Measurements from ENCODE around the gene PEX19. TPM values are rescaled to one million over a fixed set of nuclear protein-coding genes. Genes with fewer than 3 reads are reported as not detected.

PEX19 gene
- total and polyA plus RNA-seq, 2 donors (not counting 1 experiment from before 2014, with no cell fraction given): 72.8 to 77.4 TPM

DNA sequence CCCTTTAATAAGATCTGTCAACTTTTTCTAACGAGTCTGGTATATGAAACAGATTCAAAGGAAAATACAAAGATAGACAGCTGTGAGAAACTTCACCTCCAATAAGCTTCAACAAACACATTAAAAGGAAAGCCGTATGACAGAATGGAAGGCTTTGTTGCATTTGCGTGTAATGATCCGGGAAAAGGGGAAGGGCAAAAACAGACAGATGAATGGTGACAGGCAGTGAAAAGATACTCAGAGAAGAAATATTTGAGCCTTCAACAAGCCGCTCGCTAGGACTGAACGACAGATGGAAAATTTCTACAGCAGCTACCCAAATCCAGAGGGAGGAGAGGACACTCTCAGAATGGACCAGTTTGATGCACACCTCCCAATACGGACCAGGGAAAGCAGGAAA is 43.3 kb upstream of the PEX19 start:
- H3K9me3 ChIP-seq (ENCODE audit: control insufficient read depth, insufficient read depth, low read depth, low read length): no peaks in the 10 kb centered on the region
- H4K20me1 ChIP-seq (ENCODE audit: control insufficient read depth, extremely low read depth, insufficient read depth, low read length): no peaks in the 10 kb centered on the region
- no peak for DNase-seq (ENCODE audit: low read depth in 2 of 2)
- no peak overlapping the region for H3K9ac ChIP-seq (ENCODE audit: insufficient read depth, low read length)
- H3K4me1 ChIP-seq (ENCODE audit: control insufficient read depth, extremely low read depth, insufficient read depth, low read length): no peaks in the 10 kb centered on the region
- no peak overlapping the region for H3K4me3 ChIP-seq (replicated peaks in 1 of 4; ENCODE audit: control extremely low read depth in 1 of 4, insufficient read depth in 1 of 4, low read depth in 3 of 4, low read length in 4 of 4)
- H3K4me2 ChIP-seq (ENCODE audit: extremely low read depth, insufficient read depth, low read length): no peak overlapping the region
- TF ChIP-seq, protein P1, sequence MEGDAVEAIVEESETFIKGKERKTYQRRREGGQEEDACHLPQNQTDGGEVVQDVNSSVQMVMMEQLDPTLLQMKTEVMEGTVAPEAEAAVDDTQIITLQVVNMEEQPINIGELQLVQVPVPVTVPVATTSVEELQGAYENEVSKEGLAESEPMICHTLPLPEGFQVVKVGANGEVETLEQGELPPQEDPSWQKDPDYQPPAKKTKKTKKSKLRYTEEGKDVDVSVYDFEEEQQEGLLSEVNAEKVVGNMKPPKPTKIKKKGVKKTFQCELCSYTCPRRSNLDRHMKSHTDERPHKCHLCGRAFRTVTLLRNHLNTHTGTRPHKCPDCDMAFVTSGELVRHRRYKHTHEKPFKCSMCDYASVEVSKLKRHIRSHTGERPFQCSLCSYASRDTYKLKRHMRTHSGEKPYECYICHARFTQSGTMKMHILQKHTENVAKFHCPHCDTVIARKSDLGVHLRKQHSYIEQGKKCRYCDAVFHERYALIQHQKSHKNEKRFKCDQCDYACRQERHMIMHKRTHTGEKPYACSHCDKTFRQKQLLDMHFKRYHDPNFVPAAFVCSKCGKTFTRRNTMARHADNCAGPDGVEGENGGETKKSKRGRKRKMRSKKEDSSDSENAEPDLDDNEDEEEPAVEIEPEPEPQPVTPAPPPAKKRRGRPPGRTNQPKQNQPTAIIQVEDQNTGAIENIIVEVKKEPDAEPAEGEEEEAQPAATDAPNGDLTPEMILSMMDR (conservative IDR thresholded peaks at IDR 0.05 in 1 of 2, IDR thresholded peaks at IDR 0.05 in 1 of 2; ENCODE audit: low read depth in 1 of 2, low read length in 2 of 2): no peak
- TF ChIP-seq EZH2 (IDR thresholded peaks at IDR 0.05; ENCODE audit: low read length, missing control alignments): no peak
- H3K36me3 ChIP-seq (ENCODE audit: control insufficient read depth, insufficient read depth, low read length): peaks cover 25% of the 10 kb centered on the region
- peaks cover 6% of the 10 kb centered on the region for H3K79me2 ChIP-seq (ENCODE audit: control insufficient read depth, insufficient read depth, low read length)
- H3K27ac ChIP-seq (ENCODE audit: insufficient read depth, low read length): no peak overlapping the region
- no peak overlapping the region for H2AFZ ChIP-seq (ENCODE audit: low read length)
- H3K27me3 ChIP-seq (ENCODE audit: control insufficient read depth, insufficient read depth, low read length): no peaks in the 10 kb centered on the region

DNA sequence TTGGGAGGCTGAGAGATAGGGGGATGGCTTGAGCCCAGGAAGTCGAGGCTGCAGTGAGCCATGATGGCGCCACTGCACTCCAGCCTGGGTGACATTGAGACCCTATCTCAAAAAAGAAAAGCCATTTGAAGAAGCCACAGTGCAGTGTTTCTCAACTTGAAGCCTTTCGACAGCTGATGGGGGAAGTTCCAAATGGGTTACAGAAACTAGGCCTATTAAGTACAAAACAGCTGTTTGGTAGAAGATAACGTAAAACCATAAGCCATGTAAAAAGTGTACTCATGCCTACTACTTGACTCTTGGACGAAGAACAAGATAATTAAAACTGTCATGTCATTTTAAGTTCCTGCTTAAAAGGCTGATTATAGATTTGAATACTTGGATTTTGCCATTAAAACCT is 41.5 kb upstream of the PEX19 start:
- no peak for DNase-seq (ENCODE audit: low read depth in 2 of 2)
- TF ChIP-seq EZH2 (IDR thresholded peaks at IDR 0.05; ENCODE audit: low read length, missing control alignments): no peak
- TF ChIP-seq, protein P1 (conservative IDR thresholded peaks at IDR 0.05 in 1 of 2, IDR thresholded peaks at IDR 0.05 in 1 of 2; ENCODE audit: low read depth in 1 of 2, low read length in 2 of 2): no peak
- Histone ChIP-seq H3K4me1 (ENCODE audit: control insufficient read depth, extremely low read depth, insufficient read depth, low read length) (no peaks in the 10 kb centered on the region), H3K4me3 (replicated peaks in 1 of 4; ENCODE audit: control extremely low read depth in 1 of 4, insufficient read depth in 1 of 4, low read depth in 3 of 4, low read length in 4 of 4) (no peak overlapping the region), H3K4me2 (ENCODE audit: extremely low read depth, insufficient read depth, low read length) (no peak overlapping the region), H4K20me1 (ENCODE audit: control insufficient read depth, extremely low read depth, insufficient read depth, low read length) (no peaks in the 10 kb centered on the region), H3K79me2 (ENCODE audit: control insufficient read depth, insufficient read depth, low read length) (peaks cover 17% of the 10 kb centered on the region), H3K36me3 (ENCODE audit: control insufficient read depth, insufficient read depth, low read length) (peaks cover 25% of the 10 kb centered on the region), H2AFZ (ENCODE audit: low read length) (no peak overlapping the region), H3K9me3 (ENCODE audit: control insufficient read depth, insufficient read depth, low read depth, low read length) (no peaks in the 10 kb centered on the region), H3K27ac (ENCODE audit: insufficient read depth, low read length) (no peak overlapping the region), H3K9ac (ENCODE audit: insufficient read depth, low read length) (no peak overlapping the region), H3K27me3 (ENCODE audit: control insufficient read depth, insufficient read depth, low read length) (no peaks in the 10 kb centered on the region)

DNA sequence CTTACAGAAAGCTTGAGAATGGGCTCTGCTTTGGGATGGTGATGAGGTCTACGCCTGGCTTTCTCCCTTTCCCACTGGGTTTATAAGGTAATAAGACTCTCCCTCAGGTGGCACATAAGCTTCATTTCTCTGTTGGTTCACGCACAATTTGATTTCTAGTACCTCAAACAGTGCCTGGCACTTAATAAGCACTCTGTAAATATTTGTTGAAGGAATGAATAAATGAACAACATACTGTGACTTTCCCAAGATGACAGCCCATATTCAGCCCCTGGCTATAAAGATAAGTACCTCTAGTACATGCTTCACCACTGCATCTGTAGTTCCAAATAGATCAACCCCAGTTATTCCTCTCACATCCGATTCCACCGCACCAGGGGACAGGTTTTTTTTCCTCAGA is 40.3 kb upstream of the PEX19 start:
- H3K4me1 ChIP-seq (ENCODE audit: control insufficient read depth, extremely low read depth, insufficient read depth, low read length): no peaks in the 10 kb centered on the region
- peaks cover 28% of the 10 kb centered on the region for H3K79me2 ChIP-seq (ENCODE audit: control insufficient read depth, insufficient read depth, low read length)
- TF ChIP-seq, protein P1 (conservative IDR thresholded peaks at IDR 0.05 in 1 of 2, IDR thresholded peaks at IDR 0.05 in 1 of 2; ENCODE audit: low read depth in 1 of 2, low read length in 2 of 2): no peak
- no peak for TF ChIP-seq EZH2 (IDR thresholded peaks at IDR 0.05; ENCODE audit: low read length, missing control alignments)
- H3K9ac ChIP-seq (ENCODE audit: insufficient read depth, low read length): no peak overlapping the region
- H3K36me3 ChIP-seq (ENCODE audit: control insufficient read depth, insufficient read depth, low read length): peaks cover 21% of the 10 kb centered on the region
- DNase-seq (ENCODE audit: low read depth in 2 of 2): no peak
- no peaks in the 10 kb centered on the region for H4K20me1 ChIP-seq (ENCODE audit: control insufficient read depth, extremely low read depth, insufficient read depth, low read length)
- H3K27ac ChIP-seq (ENCODE audit: insufficient read depth, low read length): no peak overlapping the region
- H3K9me3 ChIP-seq (ENCODE audit: control insufficient read depth, insufficient read depth, low read depth, low read length): no peaks in the 10 kb centered on the region
- no peak overlapping the region for H2AFZ ChIP-seq (ENCODE audit: low read length)
- no peak overlapping the region for H3K4me3 ChIP-seq (replicated peaks in 1 of 4; ENCODE audit: control extremely low read depth in 1 of 4, insufficient read depth in 1 of 4, low read depth in 3 of 4, low read length in 4 of 4)
- no peaks in the 10 kb centered on the region for H3K27me3 ChIP-seq (ENCODE audit: control insufficient read depth, insufficient read depth, low read length)
- no peak overlapping the region for H3K4me2 ChIP-seq (ENCODE audit: extremely low read depth, insufficient read depth, low read length)
